Type B pancreatic cell (in vitro differentiated cells): ENCODE measurements around the gene CELA2B. TPM values are rescaled to one million over a fixed set of nuclear protein-coding genes. Genes with fewer than 3 reads are reported as not detected.
A peak's percentile ranks its signal among the peaks of the same experiment; 100 is the strongest.
"Not testable (repeated sequence)": the region's sequence is repeated elsewhere in the genome, so short reads cannot be mapped to it uniquely, and the experiment has no call there.

Source experiments
- DNase-seq: peaks from one replicate; pipeline ENCODE4 v3.0.0; 2021; ENCODE audit warnings: mixed read lengths; ENCODE audit not compliant: unreplicated experiment; ENCODE audit errors: extremely low spot score
- H3K27ac Mint-ChIP-seq: 2 replicates; pipeline ENCODE4 v1.8.0; 2021; ENCODE audit warnings: mild to moderate bottlenecking, mixed read lengths
- H3K27me3 Mint-ChIP-seq: 2 replicates; pipeline ENCODE4 v1.8.0; 2021; ENCODE audit warnings: mixed read lengths
- H3K36me3 Mint-ChIP-seq: 2 replicates; pipeline ENCODE4 v1.8.0; 2021; ENCODE audit warnings: mixed read lengths
- H3K4me1 Mint-ChIP-seq: one replicate; pipeline ENCODE4 v1.8.0; 2021; ENCODE audit warnings: mixed read lengths; ENCODE audit not compliant: unreplicated experiment
- H3K4me3 Mint-ChIP-seq: 2 replicates; pipeline ENCODE4 v1.8.0; 2021; ENCODE audit warnings: mild to moderate bottlenecking, mixed read lengths
- H3K9me3 Mint-ChIP-seq: 2 replicates; pipeline ENCODE4 v1.8.0; 2021; ENCODE audit warnings: mixed read lengths
- CTCF ChIP-seq: fragments of 200-600 bp; sonication (generic); conservative IDR thresholded peaks from 2 replicates; pipeline ENCODE4 v1.5.0; 2021; ENCODE audit warnings: antibody characterized with exemption, mild to moderate bottlenecking
- total RNA-seq: library from RNA; stranded (reverse); gene quantifications from 2 replicates; pipeline ENCODE4 v1.2.1, GENCODE V29; 2021; ENCODE audit warnings: low replicate concordance

The CELA2B gene
- total RNA-seq, 1 donor from 2014 or later, result not detected

GRCh38 chr1:15454256-15454655 lies 21.6 kb upstream of the CELA2B start:
- Mint-ChIP-seq H3K27ac (no peak overlapping the region), H3K4me3 (no peak overlapping the region), H3K4me1 (peaks cover 9% of the 10 kb centered on the region), H3K9me3 (peaks cover 5% of the 10 kb centered on the region), H3K27me3 (no peaks in the 10 kb centered on the region), H3K36me3 (no peaks in the 10 kb centered on the region)
- no peak for DNase-seq
- no peak for TF ChIP-seq CTCF

GRCh38 chr1:15455522-15455921 lies 20.4 kb upstream of the CELA2B start:
- Mint-ChIP-seq H3K4me1 (peaks cover 15% of the 10 kb centered on the region), H3K36me3 (no peaks in the 10 kb centered on the region), H3K27ac (no peak overlapping the region), H3K27me3 (no peaks in the 10 kb centered on the region), H3K4me3 (no peak overlapping the region), H3K9me3 (peaks cover 5% of the 10 kb centered on the region)
- DNase-seq, result no peak
- TF ChIP-seq CTCF, result no peak

GRCh38 chr1:15456313-15456954 lies 19.5 kb upstream of the CELA2B start, which contains the start of gene CELA2A:
CELA2A (plus strand) TSS chr1:15456732; CDS start chr1:15456754, 22 bp downstream.
- no peak for TF ChIP-seq CTCF
- Mint-ChIP-seq H3K27ac (peak within 1 kb of the TSS; percentile 1), H3K36me3 (no peaks in the 10 kb centered on the region), H3K4me3 (no peak within 1 kb of the TSS), H3K4me1 (peaks cover 15% of the 10 kb centered on the region), H3K27me3 (no peaks in the 10 kb centered on the region), H3K9me3 (no peaks in the 10 kb centered on the region)
- DNase-seq, result no peak

- H3K27ac Mint-ChIP-seq, result no peak overlapping the region
- no peak for TF ChIP-seq CTCF
- no peaks in the 10 kb centered on the region for H3K9me3 Mint-ChIP-seq
- H3K27me3 Mint-ChIP-seq, result no peaks in the 10 kb centered on the region
- peaks cover 15% of the 10 kb centered on the region for H3K4me1 Mint-ChIP-seq
- H3K36me3 Mint-ChIP-seq, result no peaks in the 10 kb centered on the region
- no peak for DNase-seq
- H3K4me3 Mint-ChIP-seq, result no peak overlapping the region
These were observed 18.3 kb upstream of the CELA2B start for GRCh38 chr1:15457585-15457984.

GRCh38 chr1:15458388-15458787 lies 17.5 kb upstream of the CELA2B start:
- not testable (repeated sequence) for DNase-seq, H3K9me3 Mint-ChIP-seq, H3K27ac Mint-ChIP-seq, H3K4me3 Mint-ChIP-seq, H3K27me3 Mint-ChIP-seq, H3K36me3 Mint-ChIP-seq
- H3K4me1 Mint-ChIP-seq, result peaks cover 15% of the 10 kb centered on the region

GRCh38 chr1:15459771-15460707 lies 15.9 kb upstream of the CELA2B start:
- TF ChIP-seq CTCF, result no peak
- H3K4me3 Mint-ChIP-seq, result no peak overlapping the region

More at GRCh38 chr1:15459771-15460707, 15.9 kb upstream of the CELA2B start:
- Mint-ChIP-seq H3K27ac (no peak overlapping the region), H3K27me3 (no peaks in the 10 kb centered on the region), H3K9me3 (no peaks in the 10 kb centered on the region), H3K4me1 (peaks cover 15% of the 10 kb centered on the region), H3K36me3 (no peaks in the 10 kb centered on the region)
- no peak for DNase-seq
